AG09319 (cell line): Measurements from ENCODE around the gene PABPN1L.

Experiments
- DNase-seq: peaks from one replicate; pipeline ENCODE4 v3.0.0-alpha.2; 2010; ENCODE audit warnings: low read depth; ENCODE audit errors: extremely low read depth
- CTCF ChIP-seq: IDR thresholded peaks from 2 replicates; pipeline ENCODE4 v1.5.1; 2011; ENCODE audit warnings: low read depth, mild to moderate bottlenecking, inconsistent platforms, low read length, moderate library complexity

The PABPN1L gene

GRCh38 chr16:88911946-88912310 lies 45.5 kb upstream of the PABPN1L start:
- DNase-seq = no peak
- no peak for TF ChIP-seq CTCF

GRCh38 chr16:88911136-88911945 lies 44.9 kb upstream of the PABPN1L start:
- DNase-seq = no peak
- no peak for TF ChIP-seq CTCF

- no peak for TF ChIP-seq CTCF
- DNase-seq = no peak
Measured at GRCh38 chr16:88910284-88911135, 44.0 kb upstream of the PABPN1L start.

- TF ChIP-seq CTCF = no peak
- no peak for DNase-seq
Measured at GRCh38 chr16:88909431-88910210, 43.2 kb upstream of the PABPN1L start.

- no peak for TF ChIP-seq CTCF
Measured at GRCh38 chr16:88908307-88908706, 41.8 kb upstream of the PABPN1L start.

GRCh38 chr16:88907768-88908167 lies 41.3 kb upstream of the PABPN1L start:
- TF ChIP-seq CTCF = no peak
- DNase-seq = no peak

More at GRCh38 chr16:88908307-88908706, 41.8 kb upstream of the PABPN1L start:
- no peak for DNase-seq
